ENCODE results near the gene RNF141. TPM values are rescaled to one million over a fixed set of nuclear protein-coding genes. Genes with fewer than 3 reads are reported as not detected.

The RNF141 gene
- total RNA-seq, 1 donor from 2014 or later = 31.2 TPM

GRCh38 chr11:10533323-10533722, 7.7 kb downstream of the RNF141 start:
- Histone ChIP-seq H3K27me3 (ENCODE audit: insufficient read depth, low read length) (no peaks in the 10 kb centered on the region), H3K36me3 (ENCODE audit: insufficient read depth, low read length) (peaks cover 5% of the 10 kb centered on the region), H2AFZ (ENCODE audit: low read depth, low read length) (no peak overlapping the region), H4K20me1 (ENCODE audit: insufficient read depth, low read length) (no peaks in the 10 kb centered on the region), H3K27ac (ENCODE audit: low read depth, low read length) (no peak overlapping the region), H3K4me2 (ENCODE audit: low read length) (no peak overlapping the region), H3K4me3 (ENCODE audit: insufficient read depth, low read depth, low read length) (no peak overlapping the region), H3K9ac (ENCODE audit: low read length) (no peak overlapping the region), H3K79me2 (ENCODE audit: insufficient read depth, low read length) (peaks cover 21% of the 10 kb centered on the region), H3K4me1 (ENCODE audit: insufficient read depth, low read length) (peaks cover 3% of the 10 kb centered on the region), H3K9me3 (ENCODE audit: insufficient read depth, low read depth, low read length) (no peaks in the 10 kb centered on the region)
- no peaks in the 10 kb centered on the region for H3K27me3 Mint-ChIP-seq (ENCODE audit: low read depth, unreplicated experiment)
- no peak overlapping the region for H3K4me3 Mint-ChIP-seq (ENCODE audit: unreplicated experiment)
- H3K4me1 Mint-ChIP-seq (ENCODE audit: low read depth, unreplicated experiment) = peaks cover 7% of the 10 kb centered on the region
- TF ChIP-seq CTCF (IDR thresholded peaks at IDR 0.05; ENCODE audit: insufficient read depth, low read depth, low read length) (no peak), EZH2 (IDR thresholded peaks at IDR 0.05; ENCODE audit: insufficient read depth, low read length) (no peak)
- DNase-seq (ENCODE audit: low read depth) = no peak
- H3K27ac Mint-ChIP-seq (ENCODE audit: unreplicated experiment) = no peak overlapping the region
- FAIRE-seq = no peak
- no peaks in the 10 kb centered on the region for H3K9me3 Mint-ChIP-seq (ENCODE audit: unreplicated experiment)
- no peaks in the 10 kb centered on the region for H3K36me3 Mint-ChIP-seq (ENCODE audit: low read depth, unreplicated experiment)

GRCh38 chr11:10532526-10532925, 8.5 kb downstream of the RNF141 start:
- Histone ChIP-seq H3K36me3 (ENCODE audit: insufficient read depth, low read length) (peaks cover 5% of the 10 kb centered on the region), H3K9me3 (ENCODE audit: insufficient read depth, low read depth, low read length) (no peaks in the 10 kb centered on the region), H3K4me1 (ENCODE audit: insufficient read depth, low read length) (peaks cover 6% of the 10 kb centered on the region), H2AFZ (ENCODE audit: low read depth, low read length) (no peak overlapping the region), H3K27ac (ENCODE audit: low read depth, low read length) (no peak overlapping the region), H3K27me3 (ENCODE audit: insufficient read depth, low read length) (no peaks in the 10 kb centered on the region), H3K9ac (ENCODE audit: low read length) (no peak overlapping the region), H3K79me2 (ENCODE audit: insufficient read depth, low read length) (peaks cover 13% of the 10 kb centered on the region), H3K4me3 (ENCODE audit: insufficient read depth, low read depth, low read length) (no peak overlapping the region), H3K4me2 (ENCODE audit: low read length) (no peak overlapping the region), H4K20me1 (ENCODE audit: insufficient read depth, low read length) (no peaks in the 10 kb centered on the region)
- no peak overlapping the region for H3K27ac Mint-ChIP-seq (ENCODE audit: unreplicated experiment)
- FAIRE-seq = no peak
- H3K36me3 Mint-ChIP-seq (ENCODE audit: low read depth, unreplicated experiment) = no peaks in the 10 kb centered on the region
- TF ChIP-seq EZH2 (IDR thresholded peaks at IDR 0.05; ENCODE audit: insufficient read depth, low read length) = no peak
- no peak for TF ChIP-seq CTCF (IDR thresholded peaks at IDR 0.05; ENCODE audit: insufficient read depth, low read depth, low read length)
- H3K27me3 Mint-ChIP-seq (ENCODE audit: low read depth, unreplicated experiment) = no peaks in the 10 kb centered on the region
- no peak overlapping the region for H3K4me3 Mint-ChIP-seq (ENCODE audit: unreplicated experiment)
- no peaks in the 10 kb centered on the region for H3K9me3 Mint-ChIP-seq (ENCODE audit: unreplicated experiment)
- H3K4me1 Mint-ChIP-seq (ENCODE audit: low read depth, unreplicated experiment) = peaks cover 9% of the 10 kb centered on the region
- DNase-seq (ENCODE audit: low read depth) = no peak

GRCh38 chr11:10529279-10529678, 11.7 kb downstream of the RNF141 start:
- Histone ChIP-seq H3K36me3 (ENCODE audit: insufficient read depth, low read length) (peaks cover 7% of the 10 kb centered on the region), H3K27me3 (ENCODE audit: insufficient read depth, low read length) (no peaks in the 10 kb centered on the region), H3K27ac (ENCODE audit: low read depth, low read length) (peak overlapping the region; percentile 28), H3K9me3 (ENCODE audit: insufficient read depth, low read depth, low read length) (no peaks in the 10 kb centered on the region), H2AFZ (ENCODE audit: low read depth, low read length) (no peak overlapping the region), H4K20me1 (ENCODE audit: insufficient read depth, low read length) (no peaks in the 10 kb centered on the region), H3K4me1 (ENCODE audit: insufficient read depth, low read length) (peaks cover 12% of the 10 kb centered on the region), H3K4me2 (ENCODE audit: low read length) (peak overlapping the region; percentile 33), H3K9ac (ENCODE audit: low read length) (peak overlapping the region; percentile 17), H3K79me2 (ENCODE audit: insufficient read depth, low read length) (no peaks in the 10 kb centered on the region), H3K4me3 (ENCODE audit: insufficient read depth, low read depth, low read length) (no peak overlapping the region)
- Mint-ChIP-seq H3K4me1 (ENCODE audit: low read depth, unreplicated experiment) (peaks cover 18% of the 10 kb centered on the region), H3K4me3 (ENCODE audit: unreplicated experiment) (no peak overlapping the region), H3K27me3 (ENCODE audit: low read depth, unreplicated experiment) (no peaks in the 10 kb centered on the region), H3K9me3 (ENCODE audit: unreplicated experiment) (no peaks in the 10 kb centered on the region), H3K27ac (ENCODE audit: unreplicated experiment) (no peak overlapping the region), H3K36me3 (ENCODE audit: low read depth, unreplicated experiment) (peaks cover 4% of the 10 kb centered on the region)
- TF ChIP-seq CTCF (IDR thresholded peaks at IDR 0.05; ENCODE audit: insufficient read depth, low read depth, low read length) = no peak
- TF ChIP-seq EZH2 (IDR thresholded peaks at IDR 0.05; ENCODE audit: insufficient read depth, low read length) = no peak
- FAIRE-seq = peak; percentile 41
- peak; percentile 84 for DNase-seq (ENCODE audit: low read depth)
